Peyer's patch (tissue), 4 donors: ENCODE results near the gene VTA1.

Experiments
- POLR2A ChIP-seq, 2 donors: fragments of 450-650 bp; IDR thresholded peaks; one replicate each; pipeline ENCODE4 v1.5.1; 2017; ENCODE audit warnings: antibody characterized with exemption in 2 of 2, mild to moderate bottlenecking in 2 of 2, moderate library complexity in 2 of 2
- TF ChIP-seq, protein P1 (sequence below), 6 experiments: fragments of 450-650 bp in 4 of 6; fragments of 200-600 bp in 2 of 6; sonication (generic) in 1 of 6; IDR thresholded peaks; one replicate each; pipeline ENCODE4 v1.5.1; 2017 to 2019; ENCODE audit warnings: antibody characterized with exemption in 6 of 6, mild to moderate bottlenecking in 3 of 6, moderate library complexity in 1 of 6

DNA sequence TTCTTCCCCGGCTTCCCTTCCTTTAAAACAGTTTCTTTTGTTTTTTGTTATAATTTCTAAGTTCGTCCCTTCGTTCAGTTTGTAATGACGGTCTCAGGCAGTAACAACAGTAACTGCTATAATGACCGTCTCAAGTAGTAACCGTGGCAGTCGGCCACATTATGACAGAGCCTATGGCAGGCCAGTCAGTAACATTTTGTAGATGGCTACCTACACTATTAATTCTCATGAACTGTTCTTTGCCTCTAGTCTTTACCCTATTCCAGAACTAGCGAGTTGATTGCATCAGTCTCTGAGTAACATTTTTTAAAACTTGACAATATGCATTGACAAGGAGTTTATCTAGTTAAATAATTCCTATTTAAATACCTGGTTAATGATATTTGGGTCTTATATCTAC, 111.7 kb downstream of the VTA1 start:
- TF ChIP-seq, protein P1, sequence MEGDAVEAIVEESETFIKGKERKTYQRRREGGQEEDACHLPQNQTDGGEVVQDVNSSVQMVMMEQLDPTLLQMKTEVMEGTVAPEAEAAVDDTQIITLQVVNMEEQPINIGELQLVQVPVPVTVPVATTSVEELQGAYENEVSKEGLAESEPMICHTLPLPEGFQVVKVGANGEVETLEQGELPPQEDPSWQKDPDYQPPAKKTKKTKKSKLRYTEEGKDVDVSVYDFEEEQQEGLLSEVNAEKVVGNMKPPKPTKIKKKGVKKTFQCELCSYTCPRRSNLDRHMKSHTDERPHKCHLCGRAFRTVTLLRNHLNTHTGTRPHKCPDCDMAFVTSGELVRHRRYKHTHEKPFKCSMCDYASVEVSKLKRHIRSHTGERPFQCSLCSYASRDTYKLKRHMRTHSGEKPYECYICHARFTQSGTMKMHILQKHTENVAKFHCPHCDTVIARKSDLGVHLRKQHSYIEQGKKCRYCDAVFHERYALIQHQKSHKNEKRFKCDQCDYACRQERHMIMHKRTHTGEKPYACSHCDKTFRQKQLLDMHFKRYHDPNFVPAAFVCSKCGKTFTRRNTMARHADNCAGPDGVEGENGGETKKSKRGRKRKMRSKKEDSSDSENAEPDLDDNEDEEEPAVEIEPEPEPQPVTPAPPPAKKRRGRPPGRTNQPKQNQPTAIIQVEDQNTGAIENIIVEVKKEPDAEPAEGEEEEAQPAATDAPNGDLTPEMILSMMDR (IDR thresholded peaks at IDR 0.05): no peak
- no peak for TF ChIP-seq POLR2A (IDR thresholded peaks at IDR 0.05)
